H9 (cell line): ENCODE measurements around the gene KLHL22. TPM values are rescaled to one million over a fixed set of nuclear protein-coding genes. Genes with fewer than 3 reads are reported as not detected.

Source experiments
- DNase-seq: peaks from one replicate; pipeline ENCODE4 v3.0.0-alpha.2; 2017
- H2AFZ ChIP-seq: one replicate; pipeline ENCODE4 v1.6.1; 2013; ENCODE audit warnings: mild to moderate bottlenecking, low read length, control low read depth, moderate library complexity
- H2AK5ac ChIP-seq: 2 replicates; pipeline ENCODE4 v1.6.1; 2013; ENCODE audit warnings: low read length, control low read depth, mixed read lengths; ENCODE audit not compliant: insufficient read length
- H2BK120ac ChIP-seq: one replicate; pipeline ENCODE4 v1.6.1; 2013; ENCODE audit warnings: low read depth, mild to moderate bottlenecking, low read length, control low read depth, inconsistent platforms; ENCODE audit not compliant: poor library complexity, severe bottlenecking
- H2BK12ac ChIP-seq: 2 replicates; pipeline ENCODE4 v1.6.1; 2013; ENCODE audit warnings: low read length, control low read depth, mixed read lengths, low read depth; ENCODE audit not compliant: insufficient read length
- H2BK15ac ChIP-seq: 2 replicates; pipeline ENCODE4 v1.6.1; 2013; ENCODE audit warnings: low read depth, low read length, control low read depth
- H2BK20ac ChIP-seq: one replicate; pipeline ENCODE4 v1.6.1; 2013; ENCODE audit warnings: low read depth, mild to moderate bottlenecking, low read length, control low read depth, inconsistent platforms; ENCODE audit not compliant: poor library complexity, severe bottlenecking
- H2BK5ac ChIP-seq: 2 replicates; pipeline ENCODE4 v1.6.1; 2013; ENCODE audit warnings: low read length, control low read depth, mixed read lengths; ENCODE audit not compliant: insufficient read length
- H3K14ac ChIP-seq: 2 replicates; pipeline ENCODE4 v1.6.1; 2013; ENCODE audit warnings: low read length, control low read depth; ENCODE audit not compliant: insufficient read depth
- H3K18ac ChIP-seq: 2 replicates; pipeline ENCODE4 v1.6.1; 2013; ENCODE audit warnings: low read depth, mild to moderate bottlenecking, mixed read lengths, low read length, control low read depth; ENCODE audit not compliant: insufficient read length
- H3K23ac ChIP-seq: 2 replicates; pipeline ENCODE4 v1.6.1; 2013; ENCODE audit warnings: low read length, control low read depth, mixed read lengths, low read depth; ENCODE audit not compliant: insufficient read length
- H3K23me2 ChIP-seq: 2 replicates; pipeline ENCODE4 v1.6.1; 2013; ENCODE audit warnings: low read depth, mild to moderate bottlenecking, mixed read lengths, low read length, control low read depth; ENCODE audit not compliant: insufficient read length, poor library complexity, severe bottlenecking
- H3K27ac ChIP-seq: 2 replicates; pipeline ENCODE4 v1.5.1; 2013; ENCODE audit warnings: low read length, control low read depth, mixed read lengths, low read depth; ENCODE audit not compliant: insufficient read length
- H3K27me3 ChIP-seq: 2 replicates; pipeline ENCODE4 v1.6.1; 2013; ENCODE audit warnings: low read length, control low read depth, inconsistent platforms; ENCODE audit not compliant: insufficient read depth
- H3K4ac ChIP-seq: 2 replicates; pipeline ENCODE4 v1.6.1; 2013; ENCODE audit warnings: low read depth, mild to moderate bottlenecking, control low read depth, inconsistent platforms, low read length, moderate library complexity
- H3K4me1 ChIP-seq: 2 replicates; pipeline ENCODE4 v1.6.1; 2013; ENCODE audit warnings: low read length, control low read depth, inconsistent platforms; ENCODE audit not compliant: insufficient read depth
- H3K4me2 ChIP-seq: 2 replicates; pipeline ENCODE4 v1.6.1; 2013; ENCODE audit warnings: low read length, control low read depth, mixed read lengths; ENCODE audit not compliant: insufficient read length, insufficient read depth
- H3K56ac ChIP-seq: 2 replicates; pipeline ENCODE4 v1.6.1; 2013; ENCODE audit warnings: low read depth, mild to moderate bottlenecking, mixed read lengths, low read length, control low read depth; ENCODE audit not compliant: insufficient read length
- H3K79me1 ChIP-seq: 2 replicates; pipeline ENCODE4 v1.6.1; 2013; ENCODE audit warnings: low read depth, mild to moderate bottlenecking, moderate library complexity, low read length, control low read depth, inconsistent platforms; ENCODE audit not compliant: insufficient read depth, poor library complexity, severe bottlenecking
- H3K79me2 ChIP-seq: 2 replicates; pipeline ENCODE4 v1.6.1; 2013; ENCODE audit warnings: low read length, control low read depth, inconsistent platforms; ENCODE audit not compliant: insufficient read depth
- H3K9ac ChIP-seq: 2 replicates; pipeline ENCODE4 v1.6.1; 2013; ENCODE audit warnings: low read length, control low read depth, mixed read lengths; ENCODE audit not compliant: insufficient read length; ENCODE audit errors: extremely low read depth
- H3K9me3 ChIP-seq: one replicate; pipeline ENCODE4 v1.6.1; 2013; ENCODE audit warnings: low read depth, low read length, inconsistent platforms; ENCODE audit not compliant: control insufficient read depth
- H3T11ph ChIP-seq: one replicate; pipeline ENCODE4 v1.6.1; 2013; ENCODE audit warnings: mild to moderate bottlenecking, low read length, control low read depth, inconsistent platforms
- H4K20me1 ChIP-seq: one replicate; pipeline ENCODE4 v1.6.1; 2013; ENCODE audit not compliant: control insufficient read depth, insufficient read length, insufficient read depth
- H4K5ac ChIP-seq: 2 replicates; pipeline ENCODE4 v1.6.1; 2013; ENCODE audit warnings: low read depth, mild to moderate bottlenecking, mixed read lengths, low read length, control low read depth; ENCODE audit not compliant: insufficient read length
- H4K8ac ChIP-seq: replicated peaks from 2 replicates; pipeline ENCODE4 v1.6.1; 2013; ENCODE audit warnings: low read length, control low read depth, mixed read lengths, low read depth; ENCODE audit not compliant: insufficient read length
- H4K91ac ChIP-seq: 2 replicates; pipeline ENCODE4 v1.6.1; 2013; ENCODE audit warnings: low read depth, mild to moderate bottlenecking, moderate library complexity, mixed read lengths, low read length, control low read depth; ENCODE audit not compliant: insufficient read length
- H3K27ac Mint-ChIP-seq, 3 experiments: 2 replicates in 2 of 3; 3 replicates in 1 of 3; pipeline ENCODE4 v1.8.0; 2020 to 2021; ENCODE audit warnings: mixed read lengths in 3 of 3, mild to moderate bottlenecking in 1 of 3, moderate library complexity in 1 of 3
- H3K27me3 Mint-ChIP-seq: 2 replicates; pipeline ENCODE4 v1.8.0; 2021; ENCODE audit warnings: low read depth, mild to moderate bottlenecking, moderate library complexity, mixed read lengths
- H3K36me3 Mint-ChIP-seq, 3 experiments: 2 replicates in 2 of 3; 3 replicates in 1 of 3; pipeline ENCODE4 v1.8.0; 2020 to 2021; ENCODE audit warnings: low read depth in 3 of 3, mixed read lengths in 3 of 3; ENCODE audit not compliant: insufficient read depth in 1 of 3
- H3K4me1 Mint-ChIP-seq, 2 experiments: 2 replicates each; pipeline ENCODE4 v1.8.0; 2020; ENCODE audit warnings: mixed read lengths in 2 of 2
- H3K4me3 Mint-ChIP-seq, 2 experiments: 2 replicates in 1 of 2; 3 replicates in 1 of 2; pipeline ENCODE4 v1.8.0; 2020 to 2021; ENCODE audit warnings: mild to moderate bottlenecking in 2 of 2, mixed read lengths in 2 of 2, moderate library complexity in 1 of 2
- H3K9me3 Mint-ChIP-seq, 2 experiments: 2 replicates in 1 of 2; 3 replicates in 1 of 2; pipeline ENCODE4 v1.8.0; 2020; ENCODE audit warnings: mild to moderate bottlenecking in 2 of 2, mixed read lengths in 2 of 2, moderate library complexity in 1 of 2
- CTCF ChIP-seq: fragments of 200-600 bp; sonication (generic); conservative IDR thresholded peaks from 3 replicates; pipeline ENCODE4 v1.8.0; 2021; ENCODE audit warnings: antibody characterized with exemption, mild to moderate bottlenecking
- WGBS: extraction: QIAGEN DNeasy Blood & Tissue Kit; methylation state at CpG from one replicate; pipeline ENCODE4 v1.1.7; 2013; ENCODE audit warnings: missing lambda C conversion rate, low lambda C conversion rate, mixed read lengths; ENCODE audit not compliant: insufficient read length; ENCODE audit errors: extremely low coverage; 5-methylcytosine and 5-hydroxymethylcytosine counted together
- total RNA-seq: library from RNA; stranded (reverse); gene quantifications from 2 replicates; pipeline ENCODE4 v1.2.1, GENCODE V29; 2021

KLHL22 gene
- total RNA-seq, 1 experiment from 2014 or later = 11.9 TPM

- Histone ChIP-seq H3K9ac (no peak overlapping the region), H3K79me1 (peaks cover 4% of the 10 kb centered on the region), H3K4ac (no peak overlapping the region), H3K23me2 (peaks cover 14% of the 10 kb centered on the region), H2BK5ac (no peak overlapping the region), H3K14ac (no peak overlapping the region), H3K4me1 (peaks cover 2% of the 10 kb centered on the region; the same call in 1 of the 2 replicates), H2BK120ac (no peak overlapping the region), H3K9me3 (no peaks in the 10 kb centered on the region), H2BK20ac (no peak overlapping the region), H4K5ac (no peak overlapping the region), H3K27me3 (no peaks in the 10 kb centered on the region; the same call in 1 of the 2 replicates), H3K4me2 (no peak overlapping the region), H3T11ph (no peak overlapping the region), H4K20me1 (no peaks in the 10 kb centered on the region), H2BK15ac (no peak overlapping the region), H4K91ac (no peak overlapping the region), H3K23ac (no peak overlapping the region), H2AK5ac (no peak overlapping the region), H2AFZ (no peak overlapping the region), H3K27ac (no peak overlapping the region), H3K79me2 (peaks cover 2% of the 10 kb centered on the region; the same call in 1 of the 2 replicates), H4K8ac (no peak overlapping the region), H2BK12ac (no peak overlapping the region), H3K56ac (no peak overlapping the region), H3K18ac (no peak overlapping the region)
- DNase-seq = no peak
- peaks cover 7 to 17% of the 10 kb centered on the region in 2 experiments for H3K4me1 Mint-ChIP-seq
- TF ChIP-seq CTCF = no peak
- H3K27ac Mint-ChIP-seq = no peak overlapping the region
- H3K36me3 Mint-ChIP-seq = peaks cover 0 to 4% (median 0%) of the 10 kb centered on the region in 3 experiments; a peak in 4 of 7 replicates
- H3K4me3 Mint-ChIP-seq = no peak overlapping the region
- H3K27me3 Mint-ChIP-seq = peaks cover 11% of the 10 kb centered on the region
- WGBS = no CpG with 5 or more reads among the region's 2 CpGs
- H3K9me3 Mint-ChIP-seq = no peaks in the 10 kb centered on the region
These were observed 4.2 kb downstream of the KLHL22 start for GRCh38 chr22:20491346-20491745.
